Right lobe of liver (tissue), 4 donors: ENCODE measurements around the gene PATL1.

Experiments
- POLR2A ChIP-seq: fragments of 450-650 bp; IDR thresholded peaks from one replicate; pipeline ENCODE4 v1.6.1; 2017; ENCODE audit warnings: antibody characterized with exemption, mild to moderate bottlenecking
- TF ChIP-seq, protein P1 (sequence below), 4 donors: fragments of 200-600 bp in 3 of 4; fragments of 450-650 bp in 1 of 4; IDR thresholded peaks; one replicate each; pipeline versions ENCODE4 v1.5.1 to v1.8.0; 2016 to 2022; ENCODE audit warnings: antibody characterized with exemption in 4 of 4, mild to moderate bottlenecking in 2 of 4
- donor health status: DM: no; HTN: no; CAD: no.
- donor health status: DM: no; HTN: no; CAD: no.
- donor health status: DM: no; HTN: yes; CAD: no.

DNA sequence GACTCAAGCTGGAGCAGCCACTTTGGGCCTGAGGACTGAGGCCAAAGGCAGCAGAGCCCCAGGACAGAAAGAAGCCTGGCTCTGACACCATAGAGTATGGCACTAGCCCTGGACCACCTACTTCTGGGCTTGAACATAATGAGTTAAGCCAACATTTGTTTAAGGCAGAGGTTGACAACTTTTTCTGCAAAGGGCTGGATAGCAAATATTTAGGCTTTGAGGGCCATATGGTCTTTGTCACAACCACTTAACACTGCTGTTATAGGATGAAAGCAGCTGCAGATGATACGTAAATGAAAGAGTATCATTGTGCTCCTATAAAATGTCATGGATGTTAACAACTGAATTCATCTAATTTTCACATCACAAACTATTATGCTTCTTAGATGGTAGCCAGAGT is 69.9 kb downstream of the PATL1 start:
- TF ChIP-seq, protein P1, sequence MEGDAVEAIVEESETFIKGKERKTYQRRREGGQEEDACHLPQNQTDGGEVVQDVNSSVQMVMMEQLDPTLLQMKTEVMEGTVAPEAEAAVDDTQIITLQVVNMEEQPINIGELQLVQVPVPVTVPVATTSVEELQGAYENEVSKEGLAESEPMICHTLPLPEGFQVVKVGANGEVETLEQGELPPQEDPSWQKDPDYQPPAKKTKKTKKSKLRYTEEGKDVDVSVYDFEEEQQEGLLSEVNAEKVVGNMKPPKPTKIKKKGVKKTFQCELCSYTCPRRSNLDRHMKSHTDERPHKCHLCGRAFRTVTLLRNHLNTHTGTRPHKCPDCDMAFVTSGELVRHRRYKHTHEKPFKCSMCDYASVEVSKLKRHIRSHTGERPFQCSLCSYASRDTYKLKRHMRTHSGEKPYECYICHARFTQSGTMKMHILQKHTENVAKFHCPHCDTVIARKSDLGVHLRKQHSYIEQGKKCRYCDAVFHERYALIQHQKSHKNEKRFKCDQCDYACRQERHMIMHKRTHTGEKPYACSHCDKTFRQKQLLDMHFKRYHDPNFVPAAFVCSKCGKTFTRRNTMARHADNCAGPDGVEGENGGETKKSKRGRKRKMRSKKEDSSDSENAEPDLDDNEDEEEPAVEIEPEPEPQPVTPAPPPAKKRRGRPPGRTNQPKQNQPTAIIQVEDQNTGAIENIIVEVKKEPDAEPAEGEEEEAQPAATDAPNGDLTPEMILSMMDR (IDR thresholded peaks at IDR 0.05), result no peak
- TF ChIP-seq POLR2A, result no peak
